Glutamatergic neuron (in vitro differentiated cells): Measurements from ENCODE around the gene ATP11A. TPM values are rescaled to one million over a fixed set of nuclear protein-coding genes. Genes with fewer than 3 reads are reported as not detected.

Source experiments
- DNase-seq: peaks from one replicate; pipeline ENCODE4 v3.0.0; 2022
- H3K27ac Mint-ChIP-seq: one replicate; pipeline ENCODE4 v1.8.0; 2020; ENCODE audit warnings: mild to moderate bottlenecking, mixed read lengths, inconsistent platforms; ENCODE audit not compliant: unreplicated experiment
- H3K27me3 Mint-ChIP-seq: one replicate; pipeline ENCODE4 v1.8.0; 2020; ENCODE audit warnings: mild to moderate bottlenecking, moderate library complexity, mixed read lengths, inconsistent platforms; ENCODE audit not compliant: unreplicated experiment
- H3K36me3 Mint-ChIP-seq: one replicate; pipeline ENCODE4 v1.8.0; 2020; ENCODE audit warnings: mild to moderate bottlenecking, mixed read lengths, inconsistent platforms; ENCODE audit not compliant: unreplicated experiment
- H3K4me1 Mint-ChIP-seq: one replicate; pipeline ENCODE4 v1.8.0; 2020; ENCODE audit warnings: mild to moderate bottlenecking, low read depth, mixed read lengths, inconsistent platforms; ENCODE audit not compliant: unreplicated experiment
- H3K4me3 Mint-ChIP-seq: one replicate; pipeline ENCODE4 v1.8.0; 2020; ENCODE audit warnings: mild to moderate bottlenecking, mixed read lengths, inconsistent platforms; ENCODE audit not compliant: unreplicated experiment
- H3K9me3 Mint-ChIP-seq: one replicate; pipeline ENCODE4 v1.8.0; 2020; ENCODE audit warnings: mild to moderate bottlenecking, moderate library complexity, mixed read lengths, inconsistent platforms; ENCODE audit not compliant: unreplicated experiment
- total RNA-seq: library from RNA; stranded (reverse); fragmentation: NEBNext Ultra II Directional; extraction: Animal tissue kit (Norgen Biotek cat#: 25700); gene quantifications from one replicate; pipeline ENCODE4 v1.2.1, GENCODE V29; 2021; ENCODE audit not compliant: unreplicated experiment
- TF ChIP-seq, protein P1 (sequence below): fragments of 200-600 bp; sonication (generic); IDR thresholded peaks from one replicate; pipeline ENCODE4 v1.5.0; 2021; ENCODE audit not compliant: partially characterized antibody, unreplicated experiment

Gene ATP11A
- total RNA-seq, 1 donor from 2014 or later = 127 TPM

DNA sequence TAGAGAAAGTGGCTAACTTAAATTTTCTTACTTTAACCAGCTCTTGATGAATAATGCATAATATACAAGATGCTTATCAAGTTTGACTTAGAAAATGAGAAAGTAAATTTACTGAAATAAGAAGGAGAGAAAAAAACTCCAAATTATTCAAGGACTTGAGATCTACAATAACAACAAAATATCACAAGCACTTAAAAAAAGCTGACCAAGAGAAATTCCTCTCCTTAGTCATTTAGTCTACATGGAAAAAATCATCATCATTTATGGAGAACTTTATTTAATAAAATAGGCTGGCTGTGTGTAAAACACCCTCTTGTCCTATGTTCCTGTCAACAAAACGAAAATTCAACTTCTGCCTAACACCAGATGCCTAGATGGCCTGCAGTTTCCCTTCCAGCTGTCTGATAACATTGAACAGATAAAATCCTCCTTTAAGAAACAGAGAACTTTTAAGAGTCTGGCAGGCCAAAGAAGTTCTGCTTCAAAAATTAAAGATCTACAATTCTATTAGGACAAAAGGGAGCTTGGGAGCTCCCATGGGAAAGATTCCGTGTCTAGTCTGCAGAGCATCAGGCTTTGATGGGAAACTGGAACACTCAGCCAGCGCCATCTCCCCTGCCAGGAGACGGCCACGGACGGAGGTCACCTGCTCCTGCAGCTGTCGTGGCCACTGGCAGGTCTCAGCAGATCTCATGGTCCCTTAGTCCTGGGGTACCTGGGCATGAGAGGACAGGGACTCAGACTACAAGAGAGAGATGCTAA, 37.9 kb upstream of the ATP11A start:
- Mint-ChIP-seq H3K4me3 (peak overlapping the region; percentile 30), H3K4me1 (peaks cover 18% of the 10 kb centered on the region), H3K27me3 (peaks cover 2% of the 10 kb centered on the region), H3K27ac (no peak overlapping the region), H3K36me3 (no peaks in the 10 kb centered on the region), H3K9me3 (peaks cover 3% of the 10 kb centered on the region)
- TF ChIP-seq, protein P1, sequence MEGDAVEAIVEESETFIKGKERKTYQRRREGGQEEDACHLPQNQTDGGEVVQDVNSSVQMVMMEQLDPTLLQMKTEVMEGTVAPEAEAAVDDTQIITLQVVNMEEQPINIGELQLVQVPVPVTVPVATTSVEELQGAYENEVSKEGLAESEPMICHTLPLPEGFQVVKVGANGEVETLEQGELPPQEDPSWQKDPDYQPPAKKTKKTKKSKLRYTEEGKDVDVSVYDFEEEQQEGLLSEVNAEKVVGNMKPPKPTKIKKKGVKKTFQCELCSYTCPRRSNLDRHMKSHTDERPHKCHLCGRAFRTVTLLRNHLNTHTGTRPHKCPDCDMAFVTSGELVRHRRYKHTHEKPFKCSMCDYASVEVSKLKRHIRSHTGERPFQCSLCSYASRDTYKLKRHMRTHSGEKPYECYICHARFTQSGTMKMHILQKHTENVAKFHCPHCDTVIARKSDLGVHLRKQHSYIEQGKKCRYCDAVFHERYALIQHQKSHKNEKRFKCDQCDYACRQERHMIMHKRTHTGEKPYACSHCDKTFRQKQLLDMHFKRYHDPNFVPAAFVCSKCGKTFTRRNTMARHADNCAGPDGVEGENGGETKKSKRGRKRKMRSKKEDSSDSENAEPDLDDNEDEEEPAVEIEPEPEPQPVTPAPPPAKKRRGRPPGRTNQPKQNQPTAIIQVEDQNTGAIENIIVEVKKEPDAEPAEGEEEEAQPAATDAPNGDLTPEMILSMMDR = no peak
- DNase-seq = peak; percentile 40

DNA sequence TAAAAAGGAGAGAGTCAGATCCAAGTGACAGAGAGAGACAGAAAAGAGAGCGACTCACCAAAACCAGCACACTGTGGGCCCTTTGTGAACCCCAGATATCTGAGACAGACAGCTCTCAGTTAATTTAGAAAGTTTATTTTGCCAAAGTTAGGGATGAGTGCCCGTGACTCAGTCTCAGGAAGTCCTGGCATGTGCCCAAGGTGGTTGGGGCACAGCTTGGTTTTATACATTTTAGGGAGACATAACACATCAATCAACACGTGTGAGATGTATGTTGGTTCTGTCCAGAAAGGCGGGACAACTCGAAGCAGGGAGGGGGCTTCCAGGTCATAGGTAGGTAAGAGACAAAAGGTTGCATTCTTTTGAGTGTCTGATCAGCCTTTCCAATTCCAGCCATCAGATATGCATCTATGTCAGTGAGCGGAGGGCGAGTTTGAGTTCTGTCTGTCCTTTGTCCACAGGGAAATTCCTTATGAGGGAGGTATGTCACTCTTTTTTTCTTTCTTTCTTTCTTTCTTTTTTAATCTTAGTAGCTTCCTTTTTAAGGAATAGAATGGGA, 37.2 kb upstream of the ATP11A start:
- H3K9me3 Mint-ChIP-seq = peaks cover 3% of the 10 kb centered on the region
- no peak for DNase-seq
- peaks cover 18% of the 10 kb centered on the region for H3K4me1 Mint-ChIP-seq
- H3K4me3 Mint-ChIP-seq = no peak overlapping the region
- H3K27ac Mint-ChIP-seq = no peak overlapping the region
- TF ChIP-seq, protein P1 = no peak
- H3K27me3 Mint-ChIP-seq = peaks cover 2% of the 10 kb centered on the region
- no peaks in the 10 kb centered on the region for H3K36me3 Mint-ChIP-seq

DNA sequence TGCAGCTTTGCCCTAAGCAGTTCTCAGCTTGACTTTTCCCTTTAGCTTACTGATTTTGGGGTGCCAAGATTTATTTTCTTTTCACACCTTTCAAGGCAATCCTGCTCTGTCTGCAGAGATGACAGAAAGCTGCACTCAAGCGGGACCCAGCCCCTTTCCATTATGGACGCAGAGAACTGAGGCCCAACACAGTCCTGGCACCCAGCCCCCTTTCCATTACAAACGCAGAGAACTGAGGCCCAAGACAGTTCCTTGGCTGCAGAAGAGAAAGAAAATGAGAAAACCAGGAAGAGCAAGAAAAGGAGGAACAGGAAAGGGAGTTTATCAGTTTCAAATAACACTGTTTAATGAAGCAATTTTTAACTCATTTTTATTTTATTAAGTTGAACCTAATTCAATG, 36.8 kb upstream of the ATP11A start:
- H3K27ac Mint-ChIP-seq = no peak overlapping the region
- no peak for DNase-seq

DNA sequence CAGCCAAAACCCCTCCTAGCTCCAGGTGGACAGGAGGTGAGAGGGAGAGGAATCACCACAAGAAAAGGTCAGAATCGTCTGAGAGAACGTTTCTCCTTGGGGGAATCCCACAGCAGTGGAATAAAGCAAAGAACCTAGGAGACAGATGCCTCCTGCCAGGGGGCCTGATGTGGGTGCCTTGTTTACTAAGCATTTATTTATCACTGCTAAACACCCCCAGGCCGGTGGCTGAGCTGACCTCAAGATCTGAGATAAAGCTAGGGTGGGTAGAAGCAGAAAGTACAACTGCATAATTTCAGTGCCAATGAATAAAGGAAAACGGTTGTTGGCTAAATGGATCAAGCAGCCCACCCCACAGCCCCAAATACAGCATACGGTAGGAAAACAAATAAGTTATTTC, 33.9 kb upstream of the ATP11A start:
- Mint-ChIP-seq H3K36me3 (no peaks in the 10 kb centered on the region), H3K4me3 (no peak overlapping the region), H3K27me3 (no peaks in the 10 kb centered on the region), H3K27ac (no peak overlapping the region), H3K9me3 (peaks cover 2% of the 10 kb centered on the region), H3K4me1 (peaks cover 14% of the 10 kb centered on the region)
- DNase-seq = no peak
- TF ChIP-seq, protein P1 = no peak

More for the DNA sequence above, 36.8 kb upstream of the ATP11A start:
- TF ChIP-seq, protein P1 = no peak
- no peak overlapping the region for H3K4me3 Mint-ChIP-seq
- H3K36me3 Mint-ChIP-seq = no peaks in the 10 kb centered on the region
- H3K4me1 Mint-ChIP-seq = peaks cover 15% of the 10 kb centered on the region
- peaks cover 2% of the 10 kb centered on the region for H3K9me3 Mint-ChIP-seq
- peaks cover 2% of the 10 kb centered on the region for H3K27me3 Mint-ChIP-seq

DNA sequence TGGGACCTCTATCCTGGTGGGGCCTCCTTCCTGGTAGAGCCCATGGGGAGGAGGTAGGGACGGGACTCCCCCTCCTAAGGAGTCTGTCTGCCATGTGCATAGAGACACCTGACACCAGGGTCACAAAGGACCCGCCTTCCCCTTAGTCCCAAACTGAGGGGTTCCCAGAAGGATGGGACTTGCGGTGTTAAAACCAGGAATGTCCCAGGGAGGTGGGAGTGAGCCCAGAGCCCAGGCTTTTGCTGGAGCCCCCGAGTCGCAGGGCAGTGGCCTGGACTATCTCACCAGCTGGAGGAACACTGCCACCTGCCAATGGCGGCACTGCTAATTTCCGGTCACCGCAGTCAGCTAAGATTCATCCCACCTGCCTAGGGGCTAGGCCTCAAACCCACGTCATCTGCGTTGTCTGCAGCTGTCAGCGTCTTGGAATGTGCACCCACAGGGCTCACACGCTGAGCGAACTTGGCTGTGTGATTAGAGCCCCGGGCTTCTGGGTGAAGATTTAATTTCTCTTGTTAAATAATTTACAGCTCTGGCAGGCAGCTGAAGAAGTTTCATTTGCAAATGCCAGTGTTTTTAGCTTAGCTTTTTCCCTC, 31.9 kb upstream of the ATP11A start:
- no peaks in the 10 kb centered on the region for H3K36me3 Mint-ChIP-seq
- no peak for DNase-seq
- TF ChIP-seq, protein P1 = no peak
- H3K27ac Mint-ChIP-seq = no peak overlapping the region
- H3K4me3 Mint-ChIP-seq = no peak overlapping the region
- no peaks in the 10 kb centered on the region for H3K27me3 Mint-ChIP-seq
- peaks cover 2% of the 10 kb centered on the region for H3K9me3 Mint-ChIP-seq
- no peaks in the 10 kb centered on the region for H3K4me1 Mint-ChIP-seq
